Cardiac fibroblast (primary cell): ENCODE data around the gene GATB.

Experiments used
- DNase-seq, 2 donors: peaks; one replicate each; pipeline versions ENCODE4 v3.0.0 to v3.0.0-alpha.2; 2010; ENCODE audit warnings: low read depth in 2 of 2
- H3K4me3 ChIP-seq, 2 donors: replicated peaks in 1 of 2; 1 replicate in 1 of 2; 2 replicates in 1 of 2; pipeline ENCODE4 v1.5.1; 2011; ENCODE audit warnings: low read depth in 2 of 2, low read length in 2 of 2, mild to moderate bottlenecking in 2 of 2, moderate library complexity in 1 of 2
- CTCF ChIP-seq: IDR thresholded peaks from one replicate; pipeline ENCODE4 v1.5.1; 2011; ENCODE audit warnings: low read depth, mild to moderate bottlenecking, low read length, inconsistent platforms

GATB gene

GRCh38 chr4:151786158-151786495 lies 25.3 kb upstream of the GATB start:
- TF ChIP-seq CTCF, result no peak
- no peak for DNase-seq
- H3K4me3 ChIP-seq, result no peak overlapping the region

- DNase-seq, result no peak
- no peak for TF ChIP-seq CTCF
- H3K4me3 ChIP-seq, result no peak overlapping the region
These were observed 24.8 kb upstream of the GATB start for GRCh38 chr4:151785484-151786157.

GRCh38 chr4:151784706-151785105 lies 23.9 kb upstream of the GATB start:
- DNase-seq, result no peak
- TF ChIP-seq CTCF, result no peak
- H3K4me3 ChIP-seq, result no peak overlapping the region

GRCh38 chr4:151783867-151784266 lies 23.1 kb upstream of the GATB start:
- no peak for TF ChIP-seq CTCF
- H3K4me3 ChIP-seq, result no peak overlapping the region
- DNase-seq, result no peak

GRCh38 chr4:151782296-151782695 lies 21.5 kb upstream of the GATB start:
- no peak overlapping the region for H3K4me3 ChIP-seq
- no peak for TF ChIP-seq CTCF
- no peak for DNase-seq

- no peak for TF ChIP-seq CTCF
- no peak overlapping the region for H3K4me3 ChIP-seq
- DNase-seq, result no peak
These were observed 20.2 kb upstream of the GATB start for GRCh38 chr4:151781026-151781425.

- no peak for TF ChIP-seq CTCF
- DNase-seq, result no peak
These were observed 16.7 kb upstream of the GATB start for GRCh38 chr4:151777471-151777870.

More at GRCh38 chr4:151777471-151777870, 16.7 kb upstream of the GATB start:
- no peak overlapping the region for H3K4me3 ChIP-seq
